GM19455 (cell line): ENCODE data around the gene FGFBP1.
"Not testable (repeated sequence)": the region's sequence is repeated elsewhere in the genome, so short reads cannot be mapped to it uniquely, and the experiment has no call there.

Experiments
- ATAC-seq: cut with Tn5 transposase; IDR thresholded peaks from one replicate; pipeline ENCODE4 v1.9.1; 2021; ENCODE audit not compliant: unreplicated experiment

The FGFBP1 gene

DNA sequence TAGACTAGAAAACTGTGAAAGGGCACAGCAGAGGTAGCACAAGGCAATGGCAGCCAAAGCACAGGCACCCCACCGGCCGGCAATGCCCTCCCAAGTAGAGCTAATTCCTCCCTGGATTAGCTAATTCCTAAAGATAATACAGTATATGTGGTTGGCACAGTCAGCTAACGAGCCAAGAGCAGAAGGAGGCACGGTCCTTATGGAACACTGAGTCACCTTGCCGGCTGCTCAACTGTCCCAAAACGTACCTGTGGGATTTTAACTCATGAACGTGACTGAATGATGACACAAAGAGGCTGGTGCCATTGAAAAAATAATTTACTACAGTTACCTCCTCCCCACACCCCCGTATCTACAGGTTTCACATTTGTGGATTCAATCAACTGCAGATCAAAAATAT, 9.1 kb upstream of the FGFBP1 start:
- no peak for ATAC-seq

- ATAC-seq = no peak
Measured at GRCh38 chr4:15945516-15945915, 7.0 kb upstream of the FGFBP1 start.

GRCh38 chr4:15944895-15945294, 6.4 kb upstream of the FGFBP1 start:
- ATAC-seq = no peak

DNA sequence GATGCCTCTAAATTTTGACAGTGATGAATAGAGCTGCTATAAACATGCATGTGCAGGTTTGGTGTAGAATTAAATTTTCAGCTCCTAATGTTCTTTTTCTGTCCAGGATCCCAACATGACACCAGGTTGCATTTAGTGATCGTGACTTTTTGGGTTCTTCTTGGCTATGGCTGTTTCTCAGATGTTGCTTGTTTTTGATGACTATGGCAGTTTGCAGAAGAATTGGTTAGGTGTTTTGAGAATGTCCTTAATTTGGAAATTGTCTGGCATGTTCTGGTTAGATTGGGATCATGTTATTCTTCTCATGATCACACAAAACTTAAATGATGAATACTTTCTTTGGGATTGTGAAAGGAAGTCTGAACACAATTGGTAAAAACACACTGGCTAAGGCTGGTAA, 3.7 kb upstream of the FGFBP1 start:
- ATAC-seq = no peak

- no peak for ATAC-seq
Measured at GRCh38 chr4:15938182-15938581, 358 bp downstream of the FGFBP1 start.

DNA sequence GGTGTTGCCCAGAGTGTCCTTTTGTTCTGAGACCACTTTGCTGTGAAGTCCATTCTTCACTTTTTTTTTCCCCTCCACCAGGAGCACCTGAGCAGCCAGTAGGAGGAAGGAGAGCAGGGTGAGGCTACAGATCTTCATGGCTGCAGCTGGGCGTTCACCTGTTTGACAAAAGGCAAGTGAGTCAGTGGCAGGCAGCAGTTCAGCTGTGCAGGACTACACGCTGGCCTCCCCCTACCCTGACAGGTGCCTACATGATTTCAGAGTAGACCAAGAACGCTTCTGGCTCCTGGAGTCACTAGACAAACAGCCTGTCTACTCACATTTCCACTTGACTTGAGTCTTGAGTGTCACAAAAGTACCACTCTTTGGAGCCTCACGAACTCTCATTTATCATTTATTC, 2.0 kb downstream of the FGFBP1 start:
- ATAC-seq = no peak

- no peak for ATAC-seq
Measured at GRCh38 chr4:15935504-15936402, 2.8 kb downstream of the FGFBP1 start.

GRCh38 chr4:15934259-15934658, 4.3 kb downstream of the FGFBP1 start:
- no peak for ATAC-seq

GRCh38 chr4:15931451-15932210, 6.9 kb downstream of the FGFBP1 start:
- ATAC-seq = no peak

DNA sequence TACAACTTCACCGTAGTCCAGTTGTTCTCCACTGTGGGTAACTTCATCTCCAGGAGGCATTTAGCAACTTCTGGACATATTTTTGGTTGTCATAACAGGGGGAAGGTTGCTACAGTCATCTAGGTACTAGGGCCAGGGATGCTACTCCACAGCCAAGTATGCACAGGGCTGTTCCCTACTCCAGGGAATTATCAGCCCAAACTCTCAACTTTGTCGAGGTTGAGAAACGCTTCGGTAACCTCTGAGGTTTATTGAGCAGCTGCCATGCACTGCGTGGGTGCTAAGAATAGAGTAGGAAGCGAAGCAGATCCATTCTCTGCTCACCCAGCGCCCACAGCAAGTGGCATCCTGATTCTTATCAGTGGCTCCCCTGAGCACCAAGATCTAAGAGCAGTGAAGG, 8.2 kb downstream of the FGFBP1 start:
- no peak for ATAC-seq

GRCh38 chr4:15929540-15929939, 9.0 kb downstream of the FGFBP1 start:
- no peak for ATAC-seq

DNA sequence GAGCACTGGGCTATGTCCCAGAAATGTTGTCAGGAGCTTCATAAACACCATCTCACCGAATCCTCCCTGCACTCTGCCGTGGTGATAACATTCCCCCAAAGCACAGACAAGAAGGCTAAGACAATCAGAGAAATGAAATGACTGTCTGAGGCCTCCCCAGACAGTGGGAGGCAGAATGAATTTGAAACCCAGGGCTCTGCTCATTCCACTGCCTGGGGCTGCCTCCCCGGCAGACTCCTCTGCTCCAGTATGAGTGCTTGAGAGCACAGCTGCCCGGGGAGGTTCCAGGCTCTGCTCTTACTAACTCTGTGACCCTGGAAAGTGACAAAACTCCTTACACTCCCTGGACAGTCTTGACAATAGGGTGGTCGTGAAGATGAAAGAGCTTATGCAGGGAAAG, 9.7 kb downstream of the FGFBP1 start:
- no peak for ATAC-seq

GRCh38 chr4:15926486-15926885, 12.1 kb downstream of the FGFBP1 start:
- no peak for ATAC-seq

GRCh38 chr4:15925830-15926229, 12.7 kb downstream of the FGFBP1 start:
- ATAC-seq = no peak

- ATAC-seq = no peak
Measured at GRCh38 chr4:15921592-15921932, 17.0 kb downstream of the FGFBP1 start.

DNA sequence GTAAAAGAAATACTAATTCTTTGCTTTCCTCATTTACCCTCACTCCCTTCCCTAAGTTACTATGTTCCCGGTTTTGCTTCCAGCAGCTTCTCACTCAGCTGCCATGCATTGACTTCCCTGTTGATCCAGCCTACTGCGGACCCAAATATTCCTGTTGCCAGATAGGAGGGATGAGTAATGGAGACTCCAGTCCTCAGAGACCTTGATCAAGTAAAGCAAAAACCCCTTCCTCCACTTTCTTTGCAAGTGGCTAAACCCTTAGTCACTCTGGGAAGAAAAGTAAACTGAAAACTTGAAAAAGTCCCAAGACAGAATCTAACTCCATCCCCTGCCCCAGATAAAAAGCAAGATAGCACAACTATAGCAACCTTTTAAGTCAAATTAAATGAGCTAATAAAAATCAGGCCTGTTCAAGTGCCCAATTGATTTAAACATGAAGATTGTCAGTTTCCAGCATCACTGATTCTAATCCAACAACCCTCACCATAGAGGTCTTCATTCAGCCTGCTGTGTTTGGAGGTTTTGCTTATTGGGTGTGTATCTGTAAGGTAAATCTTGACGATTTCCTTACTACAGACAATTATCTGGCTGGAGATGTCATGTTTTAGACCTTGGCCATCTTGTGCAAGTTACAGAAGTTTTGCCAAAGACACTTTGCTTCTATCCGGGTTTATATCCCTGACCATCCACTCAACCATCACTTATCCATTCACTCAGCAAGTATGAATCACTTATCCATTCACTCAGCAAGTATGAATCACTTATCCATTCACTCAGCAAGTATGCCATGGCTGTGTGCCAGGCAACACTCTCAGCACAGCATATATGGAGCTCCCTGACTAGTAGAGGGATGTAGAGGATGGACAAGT, 17.6 kb downstream of the FGFBP1 start:
- no peak for ATAC-seq

DNA sequence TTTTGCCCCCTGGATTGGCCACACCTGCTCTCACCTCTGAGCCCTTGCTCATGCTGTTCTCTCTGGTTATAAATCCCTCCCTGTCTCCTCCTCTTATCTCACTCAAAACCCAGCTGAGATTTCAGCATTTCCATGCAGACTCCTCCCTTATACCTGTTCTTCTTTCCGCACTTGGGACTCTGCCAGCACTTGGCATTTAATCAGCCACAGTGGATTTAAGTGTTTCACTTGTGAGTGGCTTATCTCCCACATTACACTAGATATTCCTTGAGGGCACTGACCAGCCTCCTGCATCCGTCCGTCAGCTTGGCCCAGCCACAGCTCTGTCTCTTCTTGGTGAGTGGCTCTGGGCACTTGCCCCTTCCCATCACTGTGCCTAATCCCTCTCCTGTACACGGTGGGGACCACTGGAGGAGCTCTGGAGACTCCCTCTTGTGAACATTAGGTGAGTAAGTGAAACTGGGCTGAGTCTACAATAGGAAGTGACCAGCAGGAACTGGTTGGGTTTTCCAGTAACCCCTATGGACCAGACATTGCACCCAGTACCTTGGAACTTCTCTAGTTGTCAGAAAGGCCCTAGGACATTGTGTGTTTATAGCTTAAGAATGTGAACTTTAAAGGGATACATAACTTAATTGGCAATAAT, 19.9 kb downstream of the FGFBP1 start:
- ATAC-seq = no peak

DNA sequence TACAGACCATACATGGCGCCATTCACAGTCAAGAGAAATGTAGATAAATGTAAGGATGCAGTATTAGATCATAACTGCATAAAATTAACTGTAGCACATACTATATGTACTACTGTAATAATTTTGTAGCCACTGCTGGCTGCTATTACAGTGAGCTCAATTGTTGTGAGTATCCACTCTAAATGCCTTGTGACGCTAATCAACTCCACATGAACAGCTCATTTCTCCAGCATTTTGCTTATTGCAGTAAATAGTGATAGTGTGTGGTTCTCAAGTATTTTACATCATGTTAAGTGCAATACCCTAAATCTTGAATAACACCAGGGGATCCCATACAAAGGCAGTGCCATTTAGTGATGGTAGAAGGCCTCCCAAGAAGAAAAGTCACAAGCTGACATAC, 21.2 kb downstream of the FGFBP1 start:
- ATAC-seq = no peak

DNA sequence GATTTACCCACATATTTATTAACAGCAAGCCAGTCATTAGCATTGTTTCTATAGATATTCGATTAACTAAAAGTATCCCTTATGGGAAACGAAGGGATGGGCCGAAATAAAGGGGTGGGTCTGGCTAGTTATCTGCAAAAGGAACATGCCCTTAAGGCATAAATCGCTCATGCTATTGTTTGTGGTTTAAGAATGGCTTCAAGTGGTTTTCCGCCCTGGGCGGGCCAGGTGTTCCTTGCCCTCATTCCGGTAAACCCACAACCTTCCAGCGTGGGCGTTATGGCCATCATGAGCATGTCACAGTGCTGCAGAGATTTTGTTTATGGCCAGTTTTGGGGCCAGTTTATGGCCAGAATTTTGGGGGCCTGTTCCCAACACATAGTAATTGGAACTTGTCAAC, 22.2 kb downstream of the FGFBP1 start:
- not testable (repeated sequence) for ATAC-seq

DNA sequence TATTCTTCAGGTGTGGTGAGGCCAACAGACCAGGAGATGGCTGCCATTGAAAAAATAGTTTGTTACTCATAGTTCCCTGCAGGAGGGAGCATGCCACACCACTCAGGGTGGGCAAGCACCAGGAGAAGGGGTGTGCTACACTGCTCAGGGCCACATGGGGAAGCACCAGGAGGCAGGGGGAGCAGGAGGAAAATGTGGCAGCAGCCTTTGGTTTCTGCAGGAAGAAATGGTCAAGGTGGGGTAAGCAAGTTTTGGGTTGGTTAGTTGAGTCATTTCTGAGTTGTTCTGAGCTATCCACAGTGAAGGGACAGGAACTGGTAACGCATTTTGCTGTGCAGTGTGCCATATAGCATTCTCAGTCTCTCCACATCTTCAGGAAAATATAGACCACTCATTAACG, 23.8 kb downstream of the FGFBP1 start:
- no peak for ATAC-seq

GRCh38 chr4:15914291-15914690, 24.2 kb downstream of the FGFBP1 start:
- ATAC-seq = no peak
